ENCODE data around the gene CENPP. TPM values are rescaled to one million over a fixed set of nuclear protein-coding genes. Genes with fewer than 3 reads are reported as not detected.

The CENPP gene
- total RNA-seq, 4 donors from 2014 or later: 2.9 to 8.3 (median 4.9) TPM

- TF ChIP-seq POLR2AphosphoS5 (IDR thresholded peaks at IDR 0.05) (no peak), CTCF (IDR thresholded peaks at IDR 0.05) (no peak), POLR2A (IDR thresholded peaks at IDR 0.05) (no peak), EP300 (IDR thresholded peaks at IDR 0.05) (no peak)
- peak within 1 kb of the TSS; percentile 24 to 35 for H3K4me3 ChIP-seq
- 23 to 37% methylated on average over 1 of the region's 1 CpG for WGBS, 2 donors (ENCODE audit: low coverage in 1 of 2)
- H3K4me1 ChIP-seq: peaks cover 7 to 36% (median 19%) of the 10 kb centered on the region in 3 donors
- no peaks in the 10 kb centered on the region for H3K9me3 ChIP-seq
- peak within 1 kb of the TSS in 3 of 4 donors; percentile 54 to 67 (median 65) for H3K27ac ChIP-seq
- ATAC-seq: peak; percentile 48
- no peaks in the 10 kb centered on the region for H3K27me3 ChIP-seq
- no peaks in the 10 kb centered on the region for H3K36me3 ChIP-seq
These were observed 98.6 kb downstream of the CENPP start, which contains the start of gene OMD for GRCh38 chr9:92424340-92424739. Gene OMD, minus strand, starts transcription at chr9:92424471. Its CDS starts 6,913 bp downstream, at chr9:92417558.

- no peak for TF ChIP-seq POLR2AphosphoS5 (IDR thresholded peaks at IDR 0.05)
- TF ChIP-seq EP300 (IDR thresholded peaks at IDR 0.05): no peak
- no peak for TF ChIP-seq CTCF (IDR thresholded peaks at IDR 0.05)
- TF ChIP-seq POLR2A (IDR thresholded peaks at IDR 0.05): no peak
- Histone ChIP-seq H3K27ac (peak overlapping the region in 3 of 4 donors; percentile 54 to 67 (median 65)), H3K9me3 (no peaks in the 10 kb centered on the region), H3K4me1 (peaks cover 7 to 36% (median 19%) of the 10 kb centered on the region in 3 donors), H3K27me3 (no peaks in the 10 kb centered on the region), H3K36me3 (no peaks in the 10 kb centered on the region), H3K4me3 (no peak overlapping the region)
- ATAC-seq: no peak
- 9 to 15% methylated on average over 1 to 2 of the region's 2 CpGs for WGBS, 2 donors (ENCODE audit: low coverage in 1 of 2)
These were observed 99.7 kb downstream of the CENPP start for GRCh38 chr9:92425474-92425873.

- Histone ChIP-seq H3K9me3 (no peaks in the 10 kb centered on the region), H3K36me3 (no peaks in the 10 kb centered on the region), H3K27me3 (no peaks in the 10 kb centered on the region), H3K27ac (peak overlapping the region in 3 of 4 donors; percentile 40 to 67 (median 65)), H3K4me3 (no peak overlapping the region), H3K4me1 (peaks cover 7 to 36% (median 19%) of the 10 kb centered on the region in 3 donors)
- no peak for TF ChIP-seq EP300 (IDR thresholded peaks at IDR 0.05)
- WGBS, 2 donors (ENCODE audit: low coverage in 1 of 2): 39 to 47% methylated on average over 5 of the region's 5 CpGs
- ATAC-seq: no peak
These were observed 100.9 kb downstream of the CENPP start for GRCh38 chr9:92426501-92427145.

GRCh38 chr9:92429836-92430235 is 104.1 kb downstream of the CENPP start:
- H3K4me1 ChIP-seq: peaks cover 7 to 29% (median 17%) of the 10 kb centered on the region in 3 donors
- no peak overlapping the region for H3K4me3 ChIP-seq
- no peak for ATAC-seq
- TF ChIP-seq CTCF (IDR thresholded peaks at IDR 0.05) (no peak), POLR2AphosphoS5 (IDR thresholded peaks at IDR 0.05) (no peak), POLR2A (IDR thresholded peaks at IDR 0.05) (no peak), EP300 (IDR thresholded peaks at IDR 0.05) (no peak)
- H3K9me3 ChIP-seq: no peaks in the 10 kb centered on the region
- no peaks in the 10 kb centered on the region for H3K27me3 ChIP-seq
- WGBS, 2 donors (ENCODE audit: low coverage in 1 of 2): 95 to 100% methylated on average over 2 of the region's 2 CpGs
- H3K36me3 ChIP-seq: no peaks in the 10 kb centered on the region
- no peak overlapping the region for H3K27ac ChIP-seq

GRCh38 chr9:92432350-92432749 is 106.6 kb downstream of the CENPP start:
- WGBS, 2 donors (ENCODE audit: low coverage in 1 of 2): 54 to 56% methylated on average over 5 of the region's 5 CpGs
- Histone ChIP-seq H3K27ac (no peak overlapping the region), H3K9me3 (no peaks in the 10 kb centered on the region), H3K27me3 (no peaks in the 10 kb centered on the region), H3K36me3 (no peaks in the 10 kb centered on the region), H3K4me1 (peaks cover 0 to 4% (median 0%) of the 10 kb centered on the region in 3 donors), H3K4me3 (no peak overlapping the region)
- no peak for TF ChIP-seq EP300 (IDR thresholded peaks at IDR 0.05)
- TF ChIP-seq CTCF (IDR thresholded peaks at IDR 0.05): no peak
- TF ChIP-seq POLR2A (IDR thresholded peaks at IDR 0.05): no peak
- no peak for TF ChIP-seq POLR2AphosphoS5 (IDR thresholded peaks at IDR 0.05)
- no peak for ATAC-seq

All from gastroesophageal sphincter (tissue), 4 donors.